Measurements from ENCODE around the gene VWCE.
"Not testable (repeated sequence)": the region's sequence is repeated elsewhere in the genome, so short reads cannot be mapped to it uniquely, and the experiment has no call there.

The VWCE gene

GRCh38 chr11:61219016-61219415 is 76.1 kb downstream of the VWCE start:
- DNase-seq (ENCODE audit: low read depth); H3K4me3 ChIP-seq (ENCODE audit: low read depth, low read length): not testable (repeated sequence)

- DNase-seq (ENCODE audit: low read depth); H3K4me3 ChIP-seq (ENCODE audit: low read depth, low read length): not testable (repeated sequence)
These were observed 76.8 kb downstream of the VWCE start for GRCh38 chr11:61218306-61218705.

- DNase-seq (ENCODE audit: low read depth); H3K4me3 ChIP-seq (ENCODE audit: low read depth, low read length): not testable (repeated sequence)
These were observed 81.3 kb downstream of the VWCE start for GRCh38 chr11:61213711-61214324.

- not testable (repeated sequence) for H3K4me3 ChIP-seq (ENCODE audit: low read depth, low read length)
These were observed 82.9 kb downstream of the VWCE start for GRCh38 chr11:61212202-61212601.

GRCh38 chr11:61211327-61211952 is 83.7 kb downstream of the VWCE start:
- H3K4me3 ChIP-seq (ENCODE audit: low read depth, low read length); DNase-seq (ENCODE audit: low read depth): not testable (repeated sequence)

More at GRCh38 chr11:61212202-61212601, 82.9 kb downstream of the VWCE start:
- not testable (repeated sequence) for DNase-seq (ENCODE audit: low read depth)

- H3K4me3 ChIP-seq (ENCODE audit: low read depth, low read length); DNase-seq (ENCODE audit: low read depth): not testable (repeated sequence)
These were observed 84.5 kb downstream of the VWCE start for GRCh38 chr11:61210629-61211028.
